Measurements from ENCODE around the gene LPP.

DNA sequence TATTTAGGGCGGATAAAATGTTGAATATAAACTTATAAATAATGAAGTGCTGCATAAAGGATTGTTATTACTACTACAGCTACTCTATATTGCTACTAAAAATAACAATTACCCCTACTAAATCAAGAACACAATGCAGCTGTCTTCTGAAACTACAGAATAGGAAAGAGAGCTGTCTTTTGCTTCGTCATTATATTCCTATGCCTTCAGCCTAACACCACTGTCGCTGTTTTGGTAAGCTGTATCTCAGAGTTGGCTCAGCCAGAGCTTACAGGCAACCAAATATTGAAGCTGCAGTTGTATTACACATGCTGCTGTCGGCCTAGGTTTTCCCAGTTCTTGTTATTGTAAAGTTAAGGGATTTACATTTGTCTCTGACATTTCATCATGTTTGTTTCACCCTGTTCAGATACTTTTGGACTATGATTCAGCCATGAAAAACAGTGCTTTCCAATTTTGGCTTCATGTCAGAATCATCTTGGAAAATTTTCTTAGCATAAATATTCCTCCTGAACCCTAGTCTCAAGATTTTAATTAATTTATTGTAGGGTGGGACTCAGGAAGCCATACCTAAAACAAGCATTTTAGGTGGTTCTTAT is 31.3 kb upstream of the LPP start:
- TF ChIP-seq CTCF (IDR thresholded peaks at IDR 0.05; ENCODE audit: insufficient read depth, low read length, poor library complexity, severe bottlenecking), result no peak
- TF ChIP-seq EZH2phosphoT487 (conservative IDR thresholded peaks at IDR 0.05; ENCODE audit: low read length), result no peak

All from SU-DHL-6 (cell line).